Liver (tissue), 3 donors: ENCODE measurements around the gene PRPH.

ENCODE experiments used
- CTCF ChIP-seq: fragments of 150-350 bp; IDR thresholded peaks from 2 replicates; pipeline ENCODE4 v1.5.1; 2017; ENCODE audit warnings: improper control_type of control experiment, low read depth, low read length; ENCODE audit not compliant: missing input control
- EGR1 ChIP-seq, 2 donors: IDR thresholded peaks; 2 replicates each; pipeline ENCODE4 v1.6.1; 2016 to 2018; ENCODE audit warnings: antibody characterized with exemption in 2 of 2, low read depth in 2 of 2
- GABPA ChIP-seq, 2 donors: IDR thresholded peaks in 1 of 2; conservative IDR thresholded peaks in 1 of 2; 2 replicates each; pipeline ENCODE4 v1.6.1; 2016; ENCODE audit warnings: antibody characterized with exemption in 2 of 2, mild to moderate bottlenecking in 1 of 2, moderate library complexity in 1 of 2
- HNF4A ChIP-seq, 2 donors: conservative IDR thresholded peaks; 2 replicates each; pipeline ENCODE4 v1.6.1; 2016; ENCODE audit warnings: antibody characterized with exemption in 2 of 2, mild to moderate bottlenecking in 2 of 2
- MAX ChIP-seq: IDR thresholded peaks from 2 replicates; pipeline ENCODE4 v1.6.1; 2016; ENCODE audit warnings: antibody characterized with exemption
- REST ChIP-seq: IDR thresholded peaks from 2 replicates; pipeline ENCODE4 v1.6.1; 2016; ENCODE audit warnings: antibody characterized with exemption, mild to moderate bottlenecking
- RXRA ChIP-seq, 2 donors: IDR thresholded peaks; 2 replicates each; pipeline ENCODE4 v1.6.1; 2017 to 2018; ENCODE audit warnings: antibody characterized with exemption in 2 of 2, mild to moderate bottlenecking in 1 of 2
- TAF1 ChIP-seq: conservative IDR thresholded peaks from 2 replicates; pipeline ENCODE4 v1.6.1; 2016; ENCODE audit warnings: antibody characterized with exemption, mild to moderate bottlenecking
- YY1 ChIP-seq: IDR thresholded peaks from 2 replicates; pipeline ENCODE4 v1.6.1; 2016; ENCODE audit warnings: antibody characterized with exemption, mild to moderate bottlenecking
- TF ChIP-seq, protein P1 (sequence below): IDR thresholded peaks from 2 replicates; pipeline ENCODE4 v1.6.1; 2016; ENCODE audit warnings: antibody characterized with exemption
- TF ChIP-seq, protein P2 (sequence below): IDR thresholded peaks from 2 replicates; pipeline ENCODE4 v1.6.1; 2016; ENCODE audit warnings: antibody characterized with exemption
- donor health status: healthy.
- donor health status: healthy.

- TF ChIP-seq CTCF (no peak), REST (no peak), EGR1 (IDR thresholded peaks at IDR 0.05; ENCODE audit: low read depth in 2 of 2) (no peak), HNF4A (conservative IDR thresholded peaks at IDR 0.05) (no peak), RXRA (IDR thresholded peaks at IDR 0.05) (no peak), YY1 (no peak), GABPA (IDR thresholded peaks at IDR 0.05 in 1 of 2, conservative IDR thresholded peaks at IDR 0.05 in 1 of 2) (no peak), MAX (no peak), TAF1 (no peak)
- TF ChIP-seq, protein P1, sequence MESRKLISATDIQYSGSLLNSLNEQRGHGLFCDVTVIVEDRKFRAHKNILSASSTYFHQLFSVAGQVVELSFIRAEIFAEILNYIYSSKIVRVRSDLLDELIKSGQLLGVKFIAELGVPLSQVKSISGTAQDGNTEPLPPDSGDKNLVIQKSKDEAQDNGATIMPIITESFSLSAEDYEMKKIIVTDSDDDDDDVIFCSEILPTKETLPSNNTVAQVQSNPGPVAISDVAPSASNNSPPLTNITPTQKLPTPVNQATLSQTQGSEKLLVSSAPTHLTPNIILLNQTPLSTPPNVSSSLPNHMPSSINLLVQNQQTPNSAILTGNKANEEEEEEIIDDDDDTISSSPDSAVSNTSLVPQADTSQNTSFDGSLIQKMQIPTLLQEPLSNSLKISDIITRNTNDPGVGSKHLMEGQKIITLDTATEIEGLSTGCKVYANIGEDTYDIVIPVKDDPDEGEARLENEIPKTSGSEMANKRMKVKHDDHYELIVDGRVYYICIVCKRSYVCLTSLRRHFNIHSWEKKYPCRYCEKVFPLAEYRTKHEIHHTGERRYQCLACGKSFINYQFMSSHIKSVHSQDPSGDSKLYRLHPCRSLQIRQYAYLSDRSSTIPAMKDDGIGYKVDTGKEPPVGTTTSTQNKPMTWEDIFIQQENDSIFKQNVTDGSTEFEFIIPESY = no peak
- TF ChIP-seq, protein P2, sequence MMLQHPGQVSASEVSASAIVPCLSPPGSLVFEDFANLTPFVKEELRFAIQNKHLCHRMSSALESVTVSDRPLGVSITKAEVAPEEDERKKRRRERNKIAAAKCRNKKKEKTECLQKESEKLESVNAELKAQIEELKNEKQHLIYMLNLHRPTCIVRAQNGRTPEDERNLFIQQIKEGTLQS = no peak
These were observed 17.5 kb upstream of the PRPH start for GRCh38 chr12:49277466-49277865.
